ENCODE measurements around the gene PILRA. TPM values are rescaled to one million over a fixed set of nuclear protein-coding genes. Genes with fewer than 3 reads are reported as not detected.

PILRA gene
- total and polyA plus RNA-seq, 2 of the 8 experiments (the other 6 are each of a cell fraction or from before 2014, with no cell fraction given), result 7.6 to 10.6 TPM

- Histone ChIP-seq H4K5ac (ENCODE audit: insufficient read length, low read depth, low read length) (no peak overlapping the region), H3K56ac (replicated peaks; ENCODE audit: insufficient read length, low read depth, low read length) (no peak overlapping the region), H3K9ac (replicated peaks in 1 of 4; ENCODE audit: extremely low read depth in 1 of 4, low read depth in 3 of 4, low read length in 3 of 4) (no peak overlapping the region), H3K23ac (ENCODE audit: insufficient read length) (no peak overlapping the region), H2BK5ac (ENCODE audit: low read depth, low read length) (no peak overlapping the region), H3K4me1 (replicated peaks in 1 of 4; ENCODE audit: control insufficient read depth in 3 of 4, insufficient read depth in 4 of 4, low read length in 3 of 4) (peaks cover 4 to 17% (median 10%) of the 10 kb centered on the region in 4 experiments), H2AFZ (ENCODE audit: low read length) (no peak overlapping the region), H3K4me3 (ENCODE audit: extremely low read depth in 1 of 4, insufficient read depth in 2 of 4, low read depth in 3 of 4, low read length in 4 of 4) (peak overlapping the region in 1 of 4 experiments; percentile 76; a peak in 1 of 8 replicates), H3K18ac (ENCODE audit: extremely low read depth, low read length) (no peak overlapping the region), H4K20me1 (replicated peaks in 1 of 2; ENCODE audit: control insufficient read depth in 1 of 2, insufficient read depth in 2 of 2, low read length in 2 of 2) (peaks cover 8% of the 10 kb centered on the region in 2 experiments), H3K23me2 (ENCODE audit: low read depth, low read length) (peaks cover 8% of the 10 kb centered on the region; the same call in 1 of the 2 replicates), H2AK5ac (ENCODE audit: low read depth, low read length) (no peak overlapping the region), H3K4ac (replicated peaks; ENCODE audit: insufficient read length, low read depth, low read length) (no peak overlapping the region), H3K4me2 (ENCODE audit: insufficient read depth in 1 of 2, low read depth in 2 of 2, low read length in 2 of 2) (peak overlapping the region; percentile 38 to 84; a peak in 3 of 4 replicates), H3K27ac (ENCODE audit: low read depth, low read length) (no peak overlapping the region), H2BK12ac (ENCODE audit: low read depth, low read length) (no peak overlapping the region), H2BK120ac (replicated peaks; ENCODE audit: low read depth, low read length) (no peak overlapping the region), H3K79me1 (ENCODE audit: low read depth, low read length) (peaks cover 2% of the 10 kb centered on the region), H3K79me2 (ENCODE audit: control insufficient read depth in 1 of 2, insufficient read depth in 2 of 2, low read length in 2 of 2) (peaks cover 0 to 49% of the 10 kb centered on the region in 2 experiments; a peak in 3 of 4 replicates), H3K14ac (ENCODE audit: insufficient read length) (no peak overlapping the region), H3K36me3 (ENCODE audit: control insufficient read depth in 2 of 4, insufficient read depth in 4 of 4, low read length in 3 of 4) (peaks cover 2 to 44% (median 18%) of the 10 kb centered on the region in 4 experiments; a peak in 6 of 8 replicates), H3K27me3 (replicated peaks in 1 of 4; ENCODE audit: control insufficient read depth in 3 of 4, extremely low read depth in 1 of 4, insufficient read depth in 3 of 4, low read length in 3 of 4) (peaks cover 0 to 3% (median 2%) of the 10 kb centered on the region in 4 experiments; a peak in 4 of 7 replicates), H4K8ac (ENCODE audit: extremely low read depth, insufficient read depth, low read length) (peak overlapping the region; percentile 11; the same call in 1 of the 2 replicates), H2BK20ac (ENCODE audit: low read length) (no peak overlapping the region), H3K9me3 (ENCODE audit: insufficient read depth in 2 of 2, low read depth in 1 of 2, low read length in 1 of 2) (no peaks in the 10 kb centered on the region), H2BK15ac (ENCODE audit: low read length) (no peak overlapping the region), H4K91ac (replicated peaks; ENCODE audit: insufficient read length, low read length) (no peak overlapping the region)
- DNase-seq (ENCODE audit: low read depth in 1 of 2, low spot score in 2 of 2) (no peak), FAIRE-seq (no peak)
- WGBS, 2 experiments (ENCODE audit: extremely low coverage in 1 of 2, insufficient coverage in 1 of 2, insufficient read length in 1 of 2, insufficient replicate concordance in 2 of 2, low coverage in 1 of 2, low lambda C conversion rate in 2 of 2, missing lambda C conversion rate in 1 of 2), result 95% methylated on average over 21 of the region's 21 CpGs; no CpG with 5 or more reads in 1 of the 2 experiments
- TF ChIP-seq HDAC6 (IDR thresholded peaks at IDR 0.05; ENCODE audit: low read depth, low read length) (no peak), EZH2 (IDR thresholded peaks at IDR 0.05; ENCODE audit: low read depth, low read length, severe bottlenecking) (no peak), CTBP2 (IDR thresholded peaks at IDR 0.05; ENCODE audit: borderline replicate concordance, insufficient read depth, insufficient read length, low read length) (no peak), SP4 (IDR thresholded peaks at IDR 0.05; ENCODE audit: low read length) (no peak), CREB1 (IDR thresholded peaks at IDR 0.05) (no peak), SP1 (IDR thresholded peaks at IDR 0.05; ENCODE audit: low read depth, low read length) (no peak), KDM1A (IDR thresholded peaks at IDR 0.05; ENCODE audit: borderline replicate concordance, low read length) (no peak), YY1 (IDR thresholded peaks at IDR 0.05; ENCODE audit: low read depth, low read length) (no peak), TAF7 (optimal IDR thresholded peaks at IDR 0.05; ENCODE audit: borderline replicate concordance, low read depth, low read length) (no peak), NRF1 (IDR thresholded peaks at IDR 0.05; ENCODE audit: low read depth, low read length) (no peak), POU5F1 (IDR thresholded peaks at IDR 0.05; ENCODE audit: low read depth, low read length) (no peak), ATF3 (IDR thresholded peaks at IDR 0.05; ENCODE audit: insufficient read depth, low read depth, low read length) (no peak)
- CTCF ChIA-PET (ENCODE audit: partially characterized antibody), result interaction anchor here (1.3 to 2.7 kb wide), 2 partner anchors 12 to 201 kb away, joined by 3 to 9 read pairs; no protein-coding TSS in a partner anchor
- POLR2A ChIA-PET (ENCODE audit: partially characterized antibody), result interaction anchor here (1.0 to 5.2 kb wide), 4 partner anchors 9 to 331 kb away, joined by 3 to 55 read pairs (median 4); partner anchors contain the start of genes AP4M1 and MCM7
Observed at GRCh38 chr7:100432621-100433275, 59.5 kb downstream of the PILRA start.
